Heart left ventricle (tissue), 13 donors: ENCODE data around the gene AGBL3.

ENCODE experiments used
- POLR2A ChIP-seq, 2 donors: fragments of 450-650 bp; IDR thresholded peaks; one replicate each; pipeline ENCODE4 v1.6.1; 2017; ENCODE audit warnings: antibody characterized with exemption in 2 of 2, mild to moderate bottlenecking in 2 of 2, moderate library complexity in 2 of 2
- TF ChIP-seq, protein P1 (sequence below), 12 donors: fragments of 200-600 bp; sonication (generic) in 4 of 12; IDR thresholded peaks; one replicate each; pipeline versions ENCODE4 v1.5.0 to v1.8.0; 2018 to 2022; ENCODE audit warnings: antibody characterized with exemption in 12 of 12, mild to moderate bottlenecking in 5 of 12
- donor health status: ischemic (EF 13 %, LVEDD 7.1; RV severe dilation, severe dysfunction).
- donor health status: DM: no; HTN: yes; CAD: no.
- donor health status: DM: no; HTN: no; CAD: no.
- donor health status: ischemic (EF 25% LVEDD 6.9; RV normal size, moderate dysfunction).
- donor health status: ischemic (EF 25% LVEDD 5.7; RV mildly dilated, moderate dysfunction).
- donor health status: ischemic (EF 35%, LVEDD 5.7; RV mildly dilated, moderate dysfunction).
- donor health status: nonischemic (EF 11% LVEDD 7.7; RV severe dilation, severe dysfunction).
- donor health status: DM: yes; HTN: yes; CAD: no.
- donor health status: PGD.
- donor health status: ischemic (EF 29% LVEDD 5.4; RV normal size, mild dysfunction).
- donor health status: nonischemic (EF 23%, LVEDD 6.1; RV moderate dilation, normal function).

DNA sequence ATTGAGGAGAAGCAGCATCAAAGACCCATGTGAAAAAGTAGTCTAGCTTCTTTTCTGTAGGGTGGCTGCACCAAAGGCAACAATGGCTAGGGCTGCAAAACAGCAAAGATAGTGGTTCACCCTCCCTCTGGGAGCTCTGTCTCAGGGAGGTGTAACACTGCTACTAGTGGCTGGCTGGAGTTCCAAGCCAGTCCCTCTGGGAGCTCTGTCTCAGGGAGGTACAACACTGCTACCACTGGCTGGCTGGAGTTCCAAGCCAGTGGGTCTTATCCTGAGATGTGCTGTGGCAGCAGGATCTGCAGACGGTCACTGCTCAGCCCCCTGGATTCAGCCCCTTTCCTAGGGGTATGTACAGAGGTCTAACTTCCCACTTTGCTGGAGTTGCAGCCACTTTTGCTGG, 123.7 kb downstream of the AGBL3 start:
- TF ChIP-seq, protein P1, sequence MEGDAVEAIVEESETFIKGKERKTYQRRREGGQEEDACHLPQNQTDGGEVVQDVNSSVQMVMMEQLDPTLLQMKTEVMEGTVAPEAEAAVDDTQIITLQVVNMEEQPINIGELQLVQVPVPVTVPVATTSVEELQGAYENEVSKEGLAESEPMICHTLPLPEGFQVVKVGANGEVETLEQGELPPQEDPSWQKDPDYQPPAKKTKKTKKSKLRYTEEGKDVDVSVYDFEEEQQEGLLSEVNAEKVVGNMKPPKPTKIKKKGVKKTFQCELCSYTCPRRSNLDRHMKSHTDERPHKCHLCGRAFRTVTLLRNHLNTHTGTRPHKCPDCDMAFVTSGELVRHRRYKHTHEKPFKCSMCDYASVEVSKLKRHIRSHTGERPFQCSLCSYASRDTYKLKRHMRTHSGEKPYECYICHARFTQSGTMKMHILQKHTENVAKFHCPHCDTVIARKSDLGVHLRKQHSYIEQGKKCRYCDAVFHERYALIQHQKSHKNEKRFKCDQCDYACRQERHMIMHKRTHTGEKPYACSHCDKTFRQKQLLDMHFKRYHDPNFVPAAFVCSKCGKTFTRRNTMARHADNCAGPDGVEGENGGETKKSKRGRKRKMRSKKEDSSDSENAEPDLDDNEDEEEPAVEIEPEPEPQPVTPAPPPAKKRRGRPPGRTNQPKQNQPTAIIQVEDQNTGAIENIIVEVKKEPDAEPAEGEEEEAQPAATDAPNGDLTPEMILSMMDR (IDR thresholded peaks at IDR 0.05): no peak
- TF ChIP-seq POLR2A (IDR thresholded peaks at IDR 0.05): no peak
